Smooth muscle cell of bladder (primary cell): ENCODE results near the gene ANXA6. TPM values are rescaled to one million over a fixed set of nuclear protein-coding genes. Genes with fewer than 3 reads are reported as not detected.

ENCODE experiments used
- total RNA-seq: library from RNA; depleted of rRNA; stranded (reverse); fragments of >200 nt; gene quantifications from 2 replicates; pipeline ENCODE4 v1.2.3, GENCODE V29; 2014

The ANXA6 gene
- total RNA-seq, result 482 and 529 TPM in 2 replicates

DNA sequence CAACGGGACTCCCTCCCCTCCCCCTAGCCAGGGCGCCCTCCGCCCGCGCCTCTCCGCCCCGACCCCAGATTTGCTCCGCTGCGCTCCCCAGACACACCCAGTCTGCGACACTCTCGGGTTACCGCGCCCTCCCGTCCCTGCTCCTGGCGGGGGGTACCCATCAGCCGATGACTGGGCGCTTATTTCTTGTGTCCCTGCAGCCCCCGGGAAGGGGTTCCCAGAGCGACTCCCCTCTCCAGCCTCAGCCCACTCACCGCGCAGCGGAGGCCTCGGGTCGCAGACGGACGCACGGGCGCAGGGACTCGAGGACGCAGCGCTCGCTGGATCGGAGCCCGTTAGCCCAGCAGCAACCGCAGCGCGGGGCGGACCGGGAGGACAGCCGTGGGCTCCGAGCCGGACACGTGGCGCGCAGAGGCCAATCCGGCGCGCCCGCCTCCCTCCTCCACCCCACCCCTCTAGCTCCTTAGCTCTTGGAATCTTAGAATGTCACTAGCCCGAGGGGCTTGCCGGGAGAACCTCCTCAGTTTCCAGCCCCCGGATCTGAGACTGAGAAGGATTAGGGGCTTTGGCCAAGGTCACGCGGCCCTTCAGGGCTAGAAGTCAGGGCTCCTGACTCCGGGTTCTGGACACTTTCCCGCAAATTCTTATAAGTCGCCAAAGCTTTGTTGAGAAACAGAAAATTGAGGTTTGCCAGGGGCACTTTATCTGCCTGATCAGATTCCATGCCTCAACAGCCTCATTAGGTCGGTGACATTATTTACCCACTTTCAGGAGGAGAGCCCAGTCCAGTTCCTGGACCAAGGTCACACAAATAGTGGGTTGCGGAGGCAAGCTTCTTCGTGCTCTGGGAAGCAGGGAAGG is at the start of gene ANXA6:
Gene ANXA6, minus strand, starts transcription at position 354 of the 861 bp plus-strand sequence. CDS start 9,878 bp downstream, outside the sequence.

DNA sequence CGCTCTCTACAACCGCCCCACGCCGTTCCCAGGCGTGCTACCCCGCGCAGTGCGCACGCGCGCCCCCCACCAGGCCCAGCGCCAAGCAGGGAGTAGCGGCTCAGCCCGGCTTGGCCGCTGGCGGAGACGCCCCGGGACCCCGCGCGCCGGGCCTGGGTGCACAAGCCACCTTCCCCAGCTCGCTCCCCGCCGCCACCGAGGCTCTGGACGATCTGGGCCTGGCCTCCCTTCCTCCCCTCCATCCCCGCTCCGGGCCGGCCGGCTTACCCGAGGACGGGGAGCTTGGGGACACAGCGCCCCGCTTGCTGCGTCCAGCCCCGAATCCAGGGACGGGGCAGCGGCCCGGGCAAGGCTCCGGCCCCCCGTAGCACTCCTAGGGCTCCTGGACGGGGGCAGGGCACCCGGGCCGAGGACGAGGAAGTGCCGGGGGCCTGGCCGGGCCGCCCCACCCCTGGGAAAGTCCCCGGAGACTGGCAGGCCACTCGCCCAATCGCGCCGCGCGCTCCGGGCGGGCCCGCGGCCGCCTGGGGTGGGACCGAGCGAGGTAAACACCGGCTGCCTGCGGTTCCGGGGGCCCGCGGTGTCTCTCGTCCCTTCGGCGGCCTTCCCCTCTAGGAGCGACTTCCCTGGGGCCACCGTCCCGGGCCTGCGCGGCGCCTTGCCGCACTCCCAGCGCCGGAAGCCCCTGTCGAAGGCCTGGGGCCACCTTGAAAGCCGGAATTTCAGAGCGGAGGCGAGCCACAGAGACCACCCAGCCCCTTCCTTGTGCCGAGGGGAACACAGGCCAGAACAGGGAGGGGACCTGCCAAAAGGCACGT is 76.8 kb downstream of the ANXA6 start, which contains the start of gene TNIP1:
Gene TNIP1, minus strand, starts transcription at position 422 of the 818 bp plus-strand sequence. CDS start 15,939 bp downstream, outside the sequence.

Other genes with a start within 250 kb of the ANXA6 start
- gene GPX3, start 137.2 kb downstream of the ANXA6 start, total RNA-seq, result 20.1 and 35.2 TPM in 2 replicates
- gene TNIP1, start 76.7 kb downstream of the ANXA6 start, total RNA-seq, result 60.0 and 67.9 TPM in 2 replicates
- gene CCDC69, start 66.3 kb upstream of the ANXA6 start, total RNA-seq, result 8.1 and 13.2 TPM in 2 replicates
- 25.0 and 32.8 TPM in 2 replicates for gene GM2A, start 95.4 kb upstream of the ANXA6 start, total RNA-seq
- gene SLC36A3, start 146.0 kb upstream of the ANXA6 start, total RNA-seq, result not detected in 2 replicates
- gene SLC36A2, start 189.8 kb upstream of the ANXA6 start, total RNA-seq, result not detected in 2 replicates